HFFc6 (cell line): Measurements from ENCODE around the gene KRTAP2-2. TPM values are rescaled to one million over a fixed set of nuclear protein-coding genes. Genes with fewer than 3 reads are reported as not detected.

Experiments used
- DNase-seq: peaks from one replicate; pipeline ENCODE4 v3.0.0-alpha.2; 2018
- H3K27ac Mint-ChIP-seq: 2 replicates; pipeline ENCODE4 v1.8.0; 2020; ENCODE audit warnings: mild to moderate bottlenecking, mixed read lengths
- H3K27me3 Mint-ChIP-seq: 2 replicates; pipeline ENCODE4 v1.8.0; 2021; ENCODE audit warnings: mild to moderate bottlenecking, moderate library complexity, mixed read lengths; ENCODE audit not compliant: insufficient read depth
- H3K36me3 Mint-ChIP-seq: 2 replicates; pipeline ENCODE4 v1.8.0; 2021; ENCODE audit warnings: low read depth, mixed read lengths
- H3K4me1 Mint-ChIP-seq: 2 replicates; pipeline ENCODE4 v1.8.0; 2020; ENCODE audit warnings: low read depth, mixed read lengths
- H3K4me3 Mint-ChIP-seq: 2 replicates; pipeline ENCODE4 v1.8.0; 2020; ENCODE audit warnings: mild to moderate bottlenecking, moderate library complexity, mixed read lengths
- H3K9me3 Mint-ChIP-seq: 2 replicates; pipeline ENCODE4 v1.8.0; 2020; ENCODE audit warnings: mild to moderate bottlenecking, mixed read lengths
- CTCF ChIP-seq: fragments of 200-600 bp; sonication (generic); IDR thresholded peaks from 2 replicates; pipeline ENCODE4 v1.5.0; 2021; ENCODE audit warnings: antibody characterized with exemption, mild to moderate bottlenecking
- total RNA-seq, 6 experiments: library from RNA; stranded (reverse); fragmentation: NEBNext Ultra II Directional; extraction: Animal tissue kit (Norgen Biotek cat#: 25700); gene quantifications; 2 replicates in 1 of 6; 3 replicates in 5 of 6; pipeline ENCODE4 v1.2.3, GENCODE V29; 2021

The KRTAP2-2 gene
- total RNA-seq, 6 experiments from 2014 or later = 0.46 to 0.96 (median 0.53) TPM; not detected in 2

- DNase-seq = no peak
- H3K9me3 Mint-ChIP-seq = no peaks in the 10 kb centered on the region; the same call in 1 of the 2 replicates
- no peak overlapping the region for H3K27ac Mint-ChIP-seq
- no peak overlapping the region for H3K4me3 Mint-ChIP-seq
- peaks cover 45% of the 10 kb centered on the region for H3K4me1 Mint-ChIP-seq
- H3K27me3 Mint-ChIP-seq = no peaks in the 10 kb centered on the region
- no peak for TF ChIP-seq CTCF
- peaks cover 7% of the 10 kb centered on the region; the same call in 1 of the 2 replicates for H3K36me3 Mint-ChIP-seq
Observed at GRCh38 chr17:41024697-41025096, 30.3 kb downstream of the KRTAP2-2 start.

GRCh38 chr17:41020336-41020735 is 34.7 kb downstream of the KRTAP2-2 start:
- no peaks in the 10 kb centered on the region; the same call in 1 of the 2 replicates for H3K9me3 Mint-ChIP-seq
- no peak overlapping the region for H3K27ac Mint-ChIP-seq
- H3K4me3 Mint-ChIP-seq = no peak overlapping the region
- peaks cover 7% of the 10 kb centered on the region; the same call in 1 of the 2 replicates for H3K36me3 Mint-ChIP-seq
- peaks cover 33% of the 10 kb centered on the region for H3K4me1 Mint-ChIP-seq
- no peak for TF ChIP-seq CTCF
- H3K27me3 Mint-ChIP-seq = no peaks in the 10 kb centered on the region
- no peak for DNase-seq

GRCh38 chr17:41019415-41019814 is 35.6 kb downstream of the KRTAP2-2 start:
- Mint-ChIP-seq H3K9me3 (no peaks in the 10 kb centered on the region; the same call in 1 of the 2 replicates), H3K4me3 (no peak overlapping the region)

GRCh38 chr17:41018541-41018940 is 36.5 kb downstream of the KRTAP2-2 start:
- H3K9me3 Mint-ChIP-seq = no peaks in the 10 kb centered on the region; the same call in 1 of the 2 replicates
- no peaks in the 10 kb centered on the region for H3K27me3 Mint-ChIP-seq
- no peak for DNase-seq
- no peak overlapping the region for H3K4me3 Mint-ChIP-seq
- TF ChIP-seq CTCF = no peak
- H3K4me1 Mint-ChIP-seq = peaks cover 24% of the 10 kb centered on the region
- peaks cover 7% of the 10 kb centered on the region; the same call in 1 of the 2 replicates for H3K36me3 Mint-ChIP-seq
- no peak overlapping the region for H3K27ac Mint-ChIP-seq

More at GRCh38 chr17:41019415-41019814, 35.6 kb downstream of the KRTAP2-2 start:
- no peak for TF ChIP-seq CTCF
- no peak for DNase-seq
- peaks cover 7% of the 10 kb centered on the region; the same call in 1 of the 2 replicates for H3K36me3 Mint-ChIP-seq
- peaks cover 24% of the 10 kb centered on the region for H3K4me1 Mint-ChIP-seq
- no peak overlapping the region for H3K27ac Mint-ChIP-seq
- no peaks in the 10 kb centered on the region for H3K27me3 Mint-ChIP-seq

- TF ChIP-seq CTCF = no peak
- Mint-ChIP-seq H3K27me3 (no peaks in the 10 kb centered on the region), H3K4me3 (no peak overlapping the region), H3K9me3 (no peaks in the 10 kb centered on the region; the same call in 1 of the 2 replicates), H3K27ac (no peak overlapping the region; the same call in 1 of the 2 replicates), H3K4me1 (peaks cover 39% of the 10 kb centered on the region), H3K36me3 (no peaks in the 10 kb centered on the region)
- no peak for DNase-seq
Observed at GRCh38 chr17:41016578-41017215, 38.3 kb downstream of the KRTAP2-2 start.
